GM21529 (cell line): ENCODE data around the gene TAS2R4.
"Not testable (repeated sequence)": the region's sequence is repeated elsewhere in the genome, so short reads cannot be mapped to it uniquely, and the experiment has no call there.

Experiments used
- ATAC-seq: cut with Tn5 transposase; IDR thresholded peaks from one replicate; pipeline ENCODE4 v1.9.1; 2021; ENCODE audit not compliant: unreplicated experiment

Gene TAS2R4

GRCh38 chr7:141822432-141822831, 46.0 kb downstream of the TAS2R4 start:
- ATAC-seq, result not testable (repeated sequence)
